GM23338 (cell line): ENCODE measurements around the gene MKKS. TPM values are rescaled to one million over a fixed set of nuclear protein-coding genes. Genes with fewer than 3 reads are reported as not detected.

ENCODE experiments used
- ATAC-seq: fragments of 200-7000 bp; cut with Tn5 transposase; 3 replicates; pipeline ENCODE4 v1.9.1; 2020
- DNase-seq: peaks from one replicate; pipeline ENCODE4 v3.0.0-alpha.2; 2015; ENCODE audit warnings: low spot score
- H2AFZ ChIP-seq: fragments of 200-600 bp; sonication (generic); 2 replicates; pipeline ENCODE4 v1.8.0; 2016; ENCODE audit warnings: antibody characterized with exemption, mild to moderate bottlenecking, moderate library complexity
- H3F3A ChIP-seq: fragments of 200-600 bp; sonication (generic); replicated peaks from 2 replicates; pipeline ENCODE4 v1.8.0; 2017; ENCODE audit warnings: antibody characterized with exemption, mixed run types, low read depth
- H3K27ac ChIP-seq: fragments of 200-600 bp; sonication (generic); 2 replicates; pipeline ENCODE4 v1.6.1; 2016; ENCODE audit warnings: low read depth
- H3K27me3 ChIP-seq: fragments of 200-600 bp; sonication (generic); 2 replicates; pipeline ENCODE4 v1.8.0; 2016; ENCODE audit warnings: mild to moderate bottlenecking, mixed run types, moderate library complexity; ENCODE audit not compliant: insufficient read depth
- H3K36me3 ChIP-seq: fragments of 200-600 bp; sonication (generic); 2 replicates; pipeline ENCODE4 v1.8.0; 2016; ENCODE audit warnings: mild to moderate bottlenecking; ENCODE audit not compliant: insufficient read depth
- H3K4me1 ChIP-seq: fragments of 200-600 bp; sonication (generic); 2 replicates; pipeline ENCODE4 v1.8.0; 2016; ENCODE audit warnings: mild to moderate bottlenecking, moderate library complexity; ENCODE audit not compliant: insufficient read depth
- H3K4me2 ChIP-seq: fragments of 200-600 bp; sonication (generic); 2 replicates; pipeline ENCODE4 v1.7.1; 2017; ENCODE audit warnings: mixed run types
- H3K4me3 ChIP-seq: fragments of 200-600 bp; sonication (generic); 2 replicates; pipeline ENCODE4 v1.6.1; 2016; ENCODE audit warnings: mixed run types
- H3K79me2 ChIP-seq: fragments of 200-600 bp; sonication (generic); replicated peaks from 2 replicates; pipeline ENCODE4 v1.8.0; 2017; ENCODE audit warnings: mild to moderate bottlenecking; ENCODE audit not compliant: insufficient read depth
- H3K9me2 ChIP-seq: fragments of 200-600 bp; sonication (generic); 2 replicates; pipeline ENCODE4 v1.8.0; 2017; ENCODE audit not compliant: insufficient read depth
- H4K20me1 ChIP-seq: fragments of 200-600 bp; sonication (generic); replicated peaks from 2 replicates; pipeline ENCODE4 v1.8.0; 2017; ENCODE audit warnings: mild to moderate bottlenecking; ENCODE audit not compliant: insufficient read depth
- H3K27ac Mint-ChIP-seq: 2 replicates; pipeline ENCODE4 v1.8.0; 2020; ENCODE audit warnings: inconsistent platforms, mild to moderate bottlenecking, moderate library complexity, mixed read lengths
- H3K27me3 Mint-ChIP-seq: 3 replicates; pipeline ENCODE4 v1.8.0; 2022; ENCODE audit warnings: low read depth, mild to moderate bottlenecking, moderate library complexity, mixed read lengths, inconsistent platforms; ENCODE audit not compliant: insufficient read depth, poor library complexity
- H3K36me3 Mint-ChIP-seq: 3 replicates; pipeline ENCODE4 v1.8.0; 2021; ENCODE audit warnings: low read depth, mild to moderate bottlenecking, inconsistent platforms, moderate library complexity, mixed read lengths
- H3K4me1 Mint-ChIP-seq: 3 replicates; pipeline ENCODE4 v1.8.0; 2020; ENCODE audit warnings: mild to moderate bottlenecking, inconsistent platforms, mixed read lengths
- H3K4me3 Mint-ChIP-seq: 3 replicates; pipeline ENCODE4 v1.8.0; 2021; ENCODE audit warnings: moderate library complexity, mild to moderate bottlenecking, inconsistent platforms, mixed read lengths
- H3K9me3 Mint-ChIP-seq: 3 replicates; pipeline ENCODE4 v1.8.0; 2020; ENCODE audit warnings: moderate library complexity, mild to moderate bottlenecking, inconsistent platforms, mixed read lengths
- CREB1 ChIP-seq: fragments of 250-450 bp; sonication (Bioruptor Pico); IDR thresholded peaks from 2 replicates; pipeline ENCODE4 v1.5.0; 2020; ENCODE audit warnings: low read depth, mild to moderate bottlenecking, moderate library complexity
- CTCF ChIP-seq, 2 experiments: fragments of 200-600 bp in 1 of 2; sonication (generic) in 1 of 2; conservative IDR thresholded peaks; 2 replicates each; pipeline versions ENCODE4 v1.5.1 to v1.6.1; 2016 to 2017; ENCODE audit warnings: antibody characterized with exemption in 2 of 2, low read depth in 2 of 2, mild to moderate bottlenecking in 2 of 2, moderate library complexity in 1 of 2
- ETS1 ChIP-seq: IDR thresholded peaks from 2 replicates; pipeline ENCODE4 v1.6.1; 2016; ENCODE audit warnings: antibody characterized with exemption
- EZH2 ChIP-seq: fragments of 200-600 bp; sonication (generic); IDR thresholded peaks from one replicate; pipeline ENCODE4 v1.8.0; 2017; ENCODE audit warnings: antibody characterized with exemption, mild to moderate bottlenecking, low read depth; ENCODE audit not compliant: unreplicated experiment
- EZH2phosphoT487 ChIP-seq: fragments of 200-600 bp; sonication (generic); IDR thresholded peaks from one replicate; pipeline ENCODE4 v1.8.1; 2018; ENCODE audit warnings: antibody characterized with exemption; ENCODE audit not compliant: unreplicated experiment
- JUNB ChIP-seq: IDR thresholded peaks from one replicate; pipeline ENCODE4 v1.6.1; 2016; ENCODE audit warnings: antibody characterized with exemption; ENCODE audit not compliant: unreplicated experiment
- NANOG ChIP-seq: IDR thresholded peaks from 2 replicates; pipeline ENCODE4 v1.6.1; 2016; ENCODE audit warnings: antibody characterized with exemption, borderline replicate concordance
- POLR2AphosphoS5 ChIP-seq: IDR thresholded peaks from 2 replicates; pipeline ENCODE4 v1.6.1; 2016; ENCODE audit warnings: antibody characterized with exemption, low read depth
- REST ChIP-seq: IDR thresholded peaks from one replicate; pipeline ENCODE4 v1.6.1; 2018; ENCODE audit warnings: antibody characterized with exemption; ENCODE audit not compliant: unreplicated experiment
- STAT1 ChIP-seq: IDR thresholded peaks from one replicate; pipeline ENCODE4 v1.6.1; 2016; ENCODE audit warnings: antibody characterized with exemption; ENCODE audit not compliant: unreplicated experiment
- ZNF114 ChIP-seq: fragments of 250-450 bp; sonication (Bioruptor Pico); IDR thresholded peaks from 2 replicates; pipeline ENCODE4 v1.5.0; 2020; ENCODE audit warnings: mild to moderate bottlenecking, moderate library complexity
- ZNF331 ChIP-seq: fragments of 250-450 bp; sonication (Bioruptor Pico); IDR thresholded peaks from 2 replicates; pipeline ENCODE4 v1.5.0; 2020; ENCODE audit warnings: low read depth, mild to moderate bottlenecking, moderate library complexity
- ZNF462 ChIP-seq: fragments of 250-450 bp; sonication (Bioruptor Pico); IDR thresholded peaks from 2 replicates; pipeline ENCODE4 v1.5.0; 2020; ENCODE audit warnings: mild to moderate bottlenecking, moderate library complexity
- polyA plus RNA-seq: library from polyadenylated mRNA; unstranded; fragments of >200 nt; fragmentation: Nextera tagmentation; extraction: Ambion mirVana; gene quantifications from 2 replicates; pipeline ENCODE4 v1.2.1, GENCODE V29; 2016
- total RNA-seq: library from RNA; depleted of rRNA; stranded (reverse); fragments of >200 nt; shearing (Covaris generic); gene quantifications from 2 replicates; pipeline ENCODE4 v1.2.3, GENCODE V29; 2014

The MKKS gene
- total and polyA plus RNA-seq, 2 experiments from 2014 or later: 13.4 to 16.7 TPM

GRCh38 chr20:10362674-10363073 lies 71.3 kb downstream of the MKKS start:
- no peak overlapping the region for H3K4me3 Mint-ChIP-seq
- Histone ChIP-seq H4K20me1 (no peaks in the 10 kb centered on the region), H3K4me3 (no peak overlapping the region), H3K4me2 (no peak overlapping the region), H3K79me2 (no peaks in the 10 kb centered on the region), H3K36me3 (no peaks in the 10 kb centered on the region), H3K27ac (no peak overlapping the region), H3F3A (no peaks in the 10 kb centered on the region), H2AFZ (no peak overlapping the region), H3K4me1 (no peaks in the 10 kb centered on the region), H3K9me2 (no peaks in the 10 kb centered on the region), H3K27me3 (no peaks in the 10 kb centered on the region)
- H3K36me3 Mint-ChIP-seq: no peaks in the 10 kb centered on the region
- ATAC-seq (no peak), DNase-seq (no peak)
- no peak for TF ChIP-seq CREB1 (CRISPR knock-in tag)
- no peak for TF ChIP-seq JUNB
- TF ChIP-seq REST: no peak
- TF ChIP-seq ZNF331: no peak
- TF ChIP-seq CTCF (conservative IDR thresholded peaks at IDR 0.05; ENCODE audit: low read depth in 2 of 2): no peak
- TF ChIP-seq NANOG: no peak
- no peak for TF ChIP-seq STAT1
- TF ChIP-seq ZNF462 (CRISPR knock-in tag): no peak
- TF ChIP-seq EZH2: no peak
- TF ChIP-seq EZH2phosphoT487: no peak
- no peak for TF ChIP-seq POLR2AphosphoS5
- no peak for TF ChIP-seq ETS1
- TF ChIP-seq ZNF114 (CRISPR knock-in tag): no peak
- no peaks in the 10 kb centered on the region for H3K9me3 Mint-ChIP-seq
- H3K27me3 Mint-ChIP-seq: no peaks in the 10 kb centered on the region
- H3K4me1 Mint-ChIP-seq: no peaks in the 10 kb centered on the region
- H3K27ac Mint-ChIP-seq: no peak overlapping the region
